ENCODE data around the gene PIP.

DNA sequence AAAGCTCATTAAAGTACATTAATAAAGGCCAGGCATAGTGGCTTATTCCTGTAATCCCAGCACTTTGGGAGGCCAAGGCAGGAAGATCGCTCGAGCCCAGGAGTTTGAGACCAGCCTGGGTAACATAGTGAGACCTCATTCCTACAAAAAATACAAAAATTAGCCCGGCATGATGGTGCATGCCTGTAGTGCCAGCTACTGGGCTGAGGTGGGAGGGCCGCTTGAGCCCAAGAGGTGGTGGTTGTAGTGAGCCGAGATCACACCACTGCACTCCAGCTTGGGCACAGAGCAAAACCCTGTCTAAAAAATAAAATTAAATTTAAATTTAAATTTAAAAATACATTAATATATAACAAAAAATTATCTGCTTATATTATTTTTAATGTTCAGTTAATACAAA is 44.3 kb downstream of the PIP start:
- TF ChIP-seq, protein P1, sequence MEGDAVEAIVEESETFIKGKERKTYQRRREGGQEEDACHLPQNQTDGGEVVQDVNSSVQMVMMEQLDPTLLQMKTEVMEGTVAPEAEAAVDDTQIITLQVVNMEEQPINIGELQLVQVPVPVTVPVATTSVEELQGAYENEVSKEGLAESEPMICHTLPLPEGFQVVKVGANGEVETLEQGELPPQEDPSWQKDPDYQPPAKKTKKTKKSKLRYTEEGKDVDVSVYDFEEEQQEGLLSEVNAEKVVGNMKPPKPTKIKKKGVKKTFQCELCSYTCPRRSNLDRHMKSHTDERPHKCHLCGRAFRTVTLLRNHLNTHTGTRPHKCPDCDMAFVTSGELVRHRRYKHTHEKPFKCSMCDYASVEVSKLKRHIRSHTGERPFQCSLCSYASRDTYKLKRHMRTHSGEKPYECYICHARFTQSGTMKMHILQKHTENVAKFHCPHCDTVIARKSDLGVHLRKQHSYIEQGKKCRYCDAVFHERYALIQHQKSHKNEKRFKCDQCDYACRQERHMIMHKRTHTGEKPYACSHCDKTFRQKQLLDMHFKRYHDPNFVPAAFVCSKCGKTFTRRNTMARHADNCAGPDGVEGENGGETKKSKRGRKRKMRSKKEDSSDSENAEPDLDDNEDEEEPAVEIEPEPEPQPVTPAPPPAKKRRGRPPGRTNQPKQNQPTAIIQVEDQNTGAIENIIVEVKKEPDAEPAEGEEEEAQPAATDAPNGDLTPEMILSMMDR (IDR thresholded peaks at IDR 0.05) = no peak
- TF ChIP-seq POLR2A (IDR thresholded peaks at IDR 0.05) = no peak
